HG02759 (cell line): ENCODE measurements around the gene CA6.
"Not testable (repeated sequence)": the region's sequence is repeated elsewhere in the genome, so short reads cannot be mapped to it uniquely, and the experiment has no call there.

Experiments
- ATAC-seq: cut with Tn5 transposase; IDR thresholded peaks from one replicate; pipeline ENCODE4 v1.9.1; 2021; ENCODE audit warnings: mild to moderate bottlenecking, moderate library complexity; ENCODE audit not compliant: unreplicated experiment

The CA6 gene

DNA sequence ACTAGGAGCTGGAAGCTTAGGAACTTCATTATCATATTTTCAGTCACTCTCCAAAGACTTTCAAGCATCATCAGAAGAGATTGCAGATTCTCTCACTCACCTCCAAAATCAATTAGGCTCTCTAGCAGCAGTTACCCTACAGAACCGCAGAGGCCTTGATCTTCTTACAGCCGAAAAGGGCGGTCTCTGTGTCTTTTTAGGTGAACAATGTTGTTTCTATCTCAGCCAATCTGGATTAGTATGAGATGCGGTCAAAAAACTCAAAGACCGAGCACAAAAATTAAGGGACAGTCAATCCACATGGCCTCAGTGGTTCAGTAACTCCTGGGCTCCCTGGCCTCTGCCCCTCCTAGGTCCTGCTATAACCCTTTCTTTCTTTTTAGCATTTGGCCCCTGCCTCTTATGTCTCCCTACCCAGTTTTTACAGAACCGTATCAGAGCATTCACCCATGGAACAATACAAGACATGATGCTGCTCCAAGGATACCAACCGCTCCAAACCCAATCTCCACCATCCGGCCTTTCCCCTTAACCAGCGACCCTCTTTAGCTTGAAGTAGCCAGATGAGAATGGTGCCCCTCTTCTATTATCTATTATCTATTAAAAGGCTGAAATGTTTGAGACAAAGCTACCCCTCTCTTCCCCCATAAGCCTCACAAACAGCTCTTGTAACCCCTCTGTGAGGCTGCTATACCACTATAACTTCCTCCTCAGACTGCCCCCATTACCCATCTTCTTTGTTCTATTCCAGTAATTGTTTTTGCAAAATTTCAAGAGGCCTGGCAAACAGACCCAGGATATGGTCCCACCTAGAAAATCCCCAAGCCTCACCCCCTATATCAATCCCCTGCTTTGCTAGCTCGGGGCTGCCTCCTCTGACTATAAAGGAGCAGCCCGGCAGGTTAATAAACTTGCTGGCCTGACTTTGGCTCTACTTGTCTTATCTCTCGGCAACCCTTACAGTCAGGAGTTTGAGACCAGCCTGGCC lies 18.7 kb upstream of the CA6 start:
- no peak for ATAC-seq

DNA sequence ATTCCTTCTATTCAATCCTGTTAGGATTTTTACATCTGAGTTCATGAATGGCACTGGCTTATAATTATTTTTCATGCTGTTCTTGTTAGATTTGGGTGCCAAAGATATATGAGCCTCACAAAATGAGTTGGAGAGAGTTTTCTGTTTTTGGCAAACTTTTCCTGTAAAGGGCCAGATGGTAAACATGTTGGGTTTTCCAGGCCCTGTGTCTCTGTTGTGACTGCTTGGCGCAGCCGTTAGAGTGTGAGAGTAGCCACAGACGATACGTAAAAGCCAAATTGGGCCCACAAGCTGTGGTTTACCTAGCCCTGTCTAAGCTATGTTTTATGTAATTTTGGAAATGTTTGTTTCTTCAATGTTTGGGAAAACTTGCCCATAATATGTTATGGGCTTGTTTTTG lies 15.6 kb upstream of the CA6 start:
- ATAC-seq: no peak

- ATAC-seq: not testable (repeated sequence)
These were observed 8.6 kb upstream of the CA6 start for GRCh38 chr1:8937051-8937450.

DNA sequence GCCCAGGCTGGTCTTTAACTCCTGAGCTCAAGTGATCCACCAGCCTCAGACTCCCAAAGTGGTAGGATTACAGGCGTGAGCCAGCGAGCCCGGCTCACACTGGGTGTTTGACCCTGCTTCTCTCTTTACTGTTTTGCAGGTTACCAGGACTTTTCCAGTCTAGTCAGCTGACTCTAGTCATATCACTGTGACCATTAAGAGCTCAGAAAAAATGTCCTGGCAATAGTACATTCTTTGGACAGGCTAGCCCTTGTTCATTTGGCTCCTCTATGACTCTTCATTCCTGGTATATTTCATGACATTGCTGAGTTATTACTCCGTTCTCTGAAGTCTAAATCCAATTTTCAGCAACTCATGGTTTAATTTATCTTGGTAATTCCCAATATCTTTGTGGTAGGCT lies 8.0 kb upstream of the CA6 start:
- no peak for ATAC-seq

DNA sequence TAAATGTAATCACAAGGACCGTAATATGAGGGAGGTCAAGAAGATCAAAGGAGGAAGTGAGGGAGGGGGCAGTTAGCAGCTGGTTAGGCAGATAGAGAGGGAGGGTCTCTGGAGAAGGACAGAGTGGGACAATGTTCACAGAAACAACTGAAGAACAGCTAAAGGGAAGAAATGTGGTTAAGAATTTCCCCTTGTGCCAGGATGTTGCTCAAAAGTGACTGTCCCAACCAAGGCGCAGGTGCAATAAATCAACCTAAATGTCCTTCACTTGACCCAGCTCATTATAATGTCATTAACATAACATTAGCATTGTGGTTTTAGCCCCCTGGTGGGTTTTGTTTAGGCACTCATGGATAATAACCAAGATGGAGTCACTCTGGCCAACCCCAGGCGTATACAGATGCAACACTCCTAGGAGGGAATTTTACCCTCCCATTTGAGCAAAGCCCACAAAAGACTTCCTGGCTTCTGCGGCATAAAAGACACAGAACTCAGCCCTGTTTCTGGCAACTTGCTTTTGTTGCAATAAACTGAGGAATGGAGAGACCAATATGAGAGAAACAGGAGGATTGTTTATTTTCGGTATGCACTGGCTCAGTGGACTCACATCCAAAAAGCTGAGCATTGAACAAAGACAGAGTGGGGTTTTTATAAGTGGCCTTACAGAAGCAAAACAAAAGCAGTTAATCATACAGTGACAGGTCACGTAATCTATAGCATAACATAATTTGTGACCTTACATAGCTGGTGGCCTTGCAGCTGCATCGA lies 7.3 kb upstream of the CA6 start:
- ATAC-seq: no peak

DNA sequence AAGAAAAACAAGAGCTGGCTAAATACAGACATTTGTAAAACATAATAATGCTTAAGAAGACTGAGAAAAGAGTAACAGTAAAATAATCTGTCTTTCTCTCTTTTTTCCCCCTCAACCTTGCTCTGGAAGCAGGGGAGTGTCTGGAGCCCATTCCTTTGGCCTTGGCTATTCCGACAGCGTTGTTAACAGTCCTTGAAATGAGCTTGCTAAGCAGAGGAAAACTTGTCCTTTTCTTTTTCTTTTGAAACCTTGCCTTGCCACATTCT lies 6.7 kb upstream of the CA6 start:
- ATAC-seq: no peak

DNA sequence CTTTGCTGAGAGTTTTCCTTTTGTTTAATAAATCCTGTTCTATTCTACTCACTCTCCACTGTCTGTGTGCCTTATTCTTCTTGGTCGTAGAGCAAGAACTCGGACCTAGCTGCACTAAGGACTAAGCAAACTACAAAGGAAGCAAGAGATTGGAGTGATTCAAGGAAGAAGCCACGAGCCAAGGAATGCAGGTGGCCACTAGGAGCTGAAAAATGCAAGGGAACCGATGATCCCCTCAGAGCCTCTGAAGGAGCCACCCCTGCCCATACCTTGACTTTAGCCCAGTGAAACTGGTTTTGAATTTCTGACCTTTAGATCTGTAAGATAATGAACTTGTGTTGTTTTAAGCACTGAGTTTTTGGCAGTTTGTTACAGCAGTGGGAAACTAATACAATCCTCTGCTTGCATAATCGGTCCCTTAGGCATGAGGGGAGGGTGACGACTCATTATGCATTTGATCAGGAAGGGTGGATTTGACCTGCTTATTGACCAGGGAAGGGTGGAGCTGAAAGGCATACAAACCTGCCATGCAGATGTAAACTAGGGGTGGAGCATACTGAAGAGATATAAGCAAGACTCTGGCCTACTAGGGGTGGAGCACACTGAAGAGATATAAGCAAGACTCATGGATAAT lies 6.2 kb upstream of the CA6 start:
- ATAC-seq: no peak

- no peak for ATAC-seq
These were observed 3.8 kb upstream of the CA6 start for GRCh38 chr1:8941906-8942305.

GRCh38 chr1:8943498-8944405 lies 1.9 kb upstream of the CA6 start:
- ATAC-seq: no peak

DNA sequence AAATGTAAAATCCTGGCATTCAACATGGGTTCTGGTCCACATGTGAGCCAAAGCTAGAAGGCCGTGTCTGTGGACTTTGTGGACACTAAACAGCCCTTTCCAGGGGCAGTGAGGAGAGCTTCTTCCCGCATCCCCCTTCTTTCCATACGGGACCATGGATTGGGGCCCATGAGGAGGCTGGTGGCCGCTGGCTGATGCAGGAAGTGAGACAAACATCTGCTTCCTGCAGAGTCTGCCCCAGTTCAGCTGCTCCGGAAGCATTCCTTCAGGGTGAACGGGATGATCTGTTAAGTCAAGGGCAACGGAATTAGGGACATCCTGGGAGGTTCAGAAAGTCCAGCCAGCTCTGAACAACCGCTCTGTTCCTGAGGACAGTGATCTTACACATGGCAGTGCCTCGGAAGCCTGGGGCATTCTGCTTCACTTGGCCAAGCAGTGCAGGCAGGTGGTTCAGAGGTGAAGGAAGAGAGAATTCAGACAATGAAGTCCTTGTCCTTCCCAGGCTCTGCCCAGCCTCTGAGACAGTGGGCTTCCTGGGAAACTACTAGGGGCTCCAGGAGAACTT lies 1.5 kb downstream of the CA6 start:
- ATAC-seq: no peak

DNA sequence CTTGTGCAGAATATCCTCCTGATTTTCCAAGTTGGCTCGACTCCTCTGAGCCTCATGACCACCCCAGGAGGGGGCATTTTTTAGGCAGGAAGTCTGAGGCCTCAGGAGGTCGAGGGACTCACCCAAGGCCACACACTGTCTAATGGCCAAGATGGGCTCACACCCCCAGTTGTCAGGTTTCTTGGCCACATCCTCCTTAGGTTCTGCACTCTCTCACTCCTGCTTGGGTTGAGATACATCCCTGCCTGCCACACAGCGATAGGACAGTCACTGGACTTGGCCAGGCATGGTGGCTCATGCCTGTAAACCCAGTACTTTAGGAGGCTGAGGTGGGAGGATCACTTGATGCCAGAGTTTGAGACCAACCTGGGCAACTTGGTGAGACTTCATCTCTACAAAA lies 4.6 kb downstream of the CA6 start:
- ATAC-seq: no peak

GRCh38 chr1:8951231-8951630 lies 5.6 kb downstream of the CA6 start:
- no peak for ATAC-seq

- no peak for ATAC-seq
These were observed 9.7 kb downstream of the CA6 start for GRCh38 chr1:8955406-8955805.

GRCh38 chr1:8956461-8957349 lies 11.0 kb downstream of the CA6 start:
- no peak for ATAC-seq

DNA sequence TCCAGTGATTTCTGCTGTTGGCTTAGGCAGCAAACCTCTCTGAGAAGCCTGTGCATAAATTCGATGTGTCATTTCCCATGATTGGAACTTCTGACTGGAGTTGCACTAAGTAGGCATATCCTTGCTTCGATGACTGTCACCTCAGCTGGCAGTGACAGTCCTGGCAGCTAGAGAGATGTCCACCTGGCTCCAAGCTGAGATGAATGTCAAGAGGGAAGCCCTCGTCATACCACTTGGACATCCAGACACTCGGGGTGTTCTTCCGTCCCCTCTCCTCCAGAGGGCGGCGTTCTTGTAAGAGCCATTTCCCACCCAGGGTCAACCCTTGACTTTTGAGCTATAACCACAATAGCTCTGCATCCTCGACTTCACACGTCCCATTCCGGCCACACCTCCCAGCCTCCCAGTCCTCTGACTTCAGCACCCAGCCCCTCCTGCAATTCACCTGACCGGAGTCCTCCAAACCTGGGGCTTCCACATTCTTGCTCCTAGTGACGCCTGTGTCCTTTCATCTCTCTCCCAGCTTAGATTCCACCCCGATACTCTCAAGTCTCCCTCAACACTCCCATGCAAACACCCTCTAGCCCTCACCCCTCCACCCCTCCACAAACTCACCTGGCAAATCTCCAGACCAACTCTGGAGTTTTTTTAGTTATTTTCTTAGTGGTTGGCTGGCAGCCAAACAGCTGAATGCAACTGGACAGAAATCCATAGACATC lies 17.3 kb downstream of the CA6 start:
- no peak for ATAC-seq

GRCh38 chr1:8963963-8964362 lies 18.3 kb downstream of the CA6 start:
- no peak for ATAC-seq

- ATAC-seq: no peak
These were observed 19.6 kb downstream of the CA6 start for GRCh38 chr1:8965121-8965820.

DNA sequence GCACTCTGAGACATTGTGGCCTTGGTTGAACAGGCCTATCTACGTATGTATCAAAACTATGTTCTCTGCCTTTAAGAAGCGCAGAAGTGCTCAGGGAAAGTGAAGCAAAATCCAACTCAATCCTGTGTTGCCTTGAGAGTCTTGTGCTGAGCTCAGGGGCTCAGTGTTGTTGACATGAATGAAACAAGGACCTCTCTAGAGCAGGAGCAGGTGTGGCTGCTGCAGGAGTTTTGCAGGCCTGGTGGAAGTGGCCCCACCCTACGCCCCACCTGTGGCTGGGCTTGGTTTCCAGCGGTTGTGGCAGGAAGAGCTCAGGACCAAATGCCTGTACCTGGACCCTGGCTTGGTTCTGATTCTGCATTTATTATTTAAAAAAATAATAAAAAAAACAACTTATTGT lies 20.9 kb downstream of the CA6 start:
- no peak for ATAC-seq
